Measurements from ENCODE around the gene RPTOR.

RPTOR gene

DNA sequence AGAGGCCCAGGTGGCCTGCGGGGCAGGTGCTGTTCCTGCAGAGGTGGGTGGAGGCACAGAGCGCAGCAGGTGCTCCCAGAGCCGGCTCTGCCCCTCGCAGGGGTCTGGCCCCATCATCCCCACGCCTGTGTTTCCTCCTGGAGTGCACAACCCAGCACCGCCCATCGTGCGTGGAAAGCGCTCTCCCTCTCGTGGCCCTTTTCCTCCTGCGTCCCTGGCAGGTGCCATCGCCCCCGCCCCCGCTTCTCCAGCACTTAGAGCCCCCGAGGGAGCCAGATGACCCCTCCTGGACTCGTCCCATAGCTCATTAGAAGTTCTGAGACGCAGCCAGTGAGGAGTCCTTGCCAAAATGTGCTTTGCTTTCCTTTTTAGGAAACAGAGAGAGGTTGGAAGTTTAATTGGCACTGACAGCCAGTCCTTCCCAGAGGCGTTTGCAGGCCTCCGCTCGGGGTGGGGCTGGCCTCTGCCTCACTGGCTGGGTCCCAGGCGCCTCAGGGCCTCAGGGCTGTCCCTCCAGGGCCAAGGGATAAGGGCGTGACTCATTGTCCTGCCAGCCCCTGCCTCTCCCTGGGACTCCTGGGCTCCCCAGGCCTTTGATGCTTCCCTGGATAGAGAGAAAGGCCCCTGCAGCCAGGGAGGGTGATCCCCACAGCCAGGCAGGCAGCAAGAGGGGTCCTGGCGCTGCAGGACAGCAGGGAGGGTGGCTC, 414.8 kb downstream of the RPTOR start:
- peak; percentile 75 for DNase-seq (ENCODE audit: low read depth, low spot score)

- no peak for DNase-seq (ENCODE audit: low read depth, low spot score)
Observed at GRCh38 chr17:80960037-80960796, 415.6 kb downstream of the RPTOR start.

- no peak for DNase-seq (ENCODE audit: low read depth, low spot score)
Observed at GRCh38 chr17:80960797-80961452, 416.3 kb downstream of the RPTOR start.

DNA sequence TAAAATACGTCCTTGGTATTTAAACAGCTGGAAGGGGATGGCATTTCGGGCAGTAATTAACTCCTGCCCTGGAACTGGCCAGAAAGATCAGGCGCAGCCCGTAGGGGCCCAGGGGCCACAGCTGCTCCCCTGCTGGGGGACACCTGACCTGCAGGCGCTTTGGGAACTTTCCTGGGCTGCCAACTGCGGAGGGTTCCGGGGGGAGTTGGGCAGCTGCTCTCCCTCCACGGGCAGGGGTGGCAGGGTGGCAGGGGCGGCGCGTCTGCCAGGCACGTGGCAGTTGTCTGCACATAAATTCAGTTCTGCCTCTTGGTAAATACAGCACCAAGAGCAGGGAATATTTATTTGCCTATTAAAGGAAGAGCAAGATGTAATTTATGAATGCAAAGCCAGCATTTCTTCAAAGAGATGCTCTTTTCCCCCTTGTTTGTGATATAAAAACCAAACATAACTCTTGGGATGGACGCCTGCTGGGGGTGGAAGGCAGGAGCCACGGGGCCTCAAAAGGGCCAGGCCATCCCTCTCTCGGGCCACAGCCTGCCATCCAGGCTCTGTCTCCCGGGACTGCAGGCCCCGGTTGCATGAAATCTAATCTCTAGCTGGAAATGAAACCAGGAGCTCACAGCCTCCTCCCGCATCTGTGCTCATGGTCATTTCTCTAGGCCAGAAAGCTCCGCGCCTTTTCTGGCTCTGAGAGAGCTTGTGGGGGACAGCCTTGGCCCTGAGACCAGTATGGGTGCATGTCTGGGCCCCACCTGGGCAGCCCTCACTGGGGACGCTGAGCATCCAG, 417.1 kb downstream of the RPTOR start:
- no peak for DNase-seq (ENCODE audit: low read depth, low spot score)

- DNase-seq (ENCODE audit: low read depth, low spot score), result no peak
Observed at GRCh38 chr17:80962356-80963329, 418.0 kb downstream of the RPTOR start.

GRCh38 chr17:80963812-80964543, 419.3 kb downstream of the RPTOR start:
- DNase-seq (ENCODE audit: low read depth, low spot score), result peak; percentile 69

DNA sequence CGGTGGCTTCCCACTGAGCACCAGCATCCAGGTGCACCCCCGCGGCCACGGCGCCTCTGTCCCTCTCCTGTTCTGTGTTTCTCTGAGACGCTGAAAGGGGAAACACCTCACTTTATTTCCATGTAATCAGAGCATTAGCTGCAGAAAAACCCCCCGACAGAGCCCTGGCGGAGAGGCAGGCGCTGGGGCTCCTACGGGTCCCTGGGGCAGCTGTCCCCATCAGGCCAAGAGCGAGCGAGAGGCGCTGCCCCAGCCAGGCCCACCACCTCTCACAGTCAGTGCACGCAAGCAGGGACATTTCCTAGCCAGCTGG, 419.9 kb downstream of the RPTOR start:
- DNase-seq (ENCODE audit: low read depth, low spot score), result no peak

DNA sequence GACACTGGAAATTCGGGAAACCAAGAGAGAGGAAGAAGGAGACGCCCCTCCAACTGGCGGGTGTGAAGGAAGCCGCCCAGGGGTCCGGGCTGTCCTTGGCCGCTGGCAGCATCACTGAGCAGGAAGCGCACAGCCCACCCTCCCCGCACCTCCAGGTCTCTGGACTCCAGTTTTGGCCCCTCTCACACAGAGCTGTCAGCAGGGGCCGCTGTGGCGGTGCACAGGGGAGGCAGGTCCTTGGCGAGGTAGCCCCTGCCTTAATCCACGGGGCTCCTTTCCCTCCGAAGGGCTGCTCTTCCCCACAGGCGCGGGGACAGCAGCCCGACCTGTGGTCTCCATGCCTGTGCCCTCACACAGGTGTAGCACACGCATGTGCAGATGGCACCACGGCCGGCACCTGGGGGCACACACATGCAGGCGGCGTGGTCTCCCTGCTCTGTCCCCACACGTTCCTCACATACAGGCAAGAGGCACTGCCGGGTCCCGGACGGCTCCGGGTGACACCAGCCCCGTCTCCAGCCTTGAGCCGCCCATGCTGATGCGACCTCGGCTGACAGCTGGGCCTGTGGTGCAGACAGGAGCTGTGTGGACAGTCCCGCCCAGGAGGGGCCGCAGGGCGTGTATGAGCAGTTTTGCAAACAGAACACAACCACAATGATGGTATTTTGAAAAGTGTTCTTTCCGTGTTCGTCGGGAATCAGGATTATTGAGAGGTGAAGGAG, 420.4 kb downstream of the RPTOR start:
- peak; percentile 49 for DNase-seq (ENCODE audit: low read depth, low spot score)

- no peak for DNase-seq (ENCODE audit: low read depth, low spot score)
Observed at GRCh38 chr17:80965606-80966005, 421.0 kb downstream of the RPTOR start.

GRCh38 chr17:80967404-80967872, 422.8 kb downstream of the RPTOR start:
- DNase-seq (ENCODE audit: low read depth, low spot score), result no peak

GRCh38 chr17:80968602-80969029, 424.0 kb downstream of the RPTOR start:
- no peak for DNase-seq (ENCODE audit: low read depth, low spot score)

DNA sequence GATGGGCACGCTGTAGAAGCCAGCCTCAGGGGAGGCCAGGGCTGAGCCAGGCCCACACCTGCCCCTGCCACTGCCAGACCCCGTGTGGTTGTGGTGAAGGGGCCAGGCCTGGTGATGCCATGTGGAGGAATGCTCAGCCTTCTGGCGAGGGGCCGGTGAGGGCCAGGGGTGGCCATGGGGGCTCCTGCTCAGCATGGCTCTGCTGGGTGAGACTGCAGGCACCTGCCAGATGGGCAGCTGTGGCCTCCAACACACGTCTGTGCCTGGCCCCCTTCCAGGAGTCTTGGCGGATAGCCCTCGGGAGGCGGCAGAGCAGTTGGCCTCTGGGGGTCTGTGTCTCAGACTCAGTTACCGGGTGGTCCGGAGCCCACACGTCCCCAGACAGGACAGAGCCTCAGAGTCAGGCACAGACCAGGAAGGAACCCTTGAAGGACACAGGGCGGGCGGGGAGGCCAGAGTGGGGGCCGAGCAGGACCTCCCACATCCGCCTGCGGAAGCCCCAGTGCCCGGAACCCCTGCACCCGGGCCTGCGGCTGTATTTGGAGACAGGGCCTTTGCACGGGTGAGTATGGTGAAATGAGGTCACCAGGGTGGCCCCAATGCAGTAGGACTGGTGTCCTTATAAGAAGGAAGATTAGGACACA, 424.5 kb downstream of the RPTOR start:
- DNase-seq (ENCODE audit: low read depth, low spot score), result no peak

DNA sequence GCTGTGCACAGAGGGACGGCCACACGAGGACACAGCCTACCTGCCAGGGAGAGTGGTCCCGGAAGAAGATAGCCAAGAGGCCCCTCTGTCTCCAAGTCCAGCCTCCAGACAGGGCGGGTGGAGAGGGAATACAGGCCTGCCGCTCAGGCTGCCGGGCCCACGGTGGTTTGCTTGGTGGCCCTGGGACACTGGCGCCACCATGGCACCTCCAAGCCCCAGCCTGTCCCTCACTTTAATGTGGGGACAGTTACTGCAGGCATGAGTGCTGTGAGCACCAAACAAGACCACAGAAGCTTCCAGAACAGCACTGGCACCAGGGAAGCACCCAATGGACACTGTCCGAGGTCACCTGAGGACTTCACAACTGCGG, 425.0 kb downstream of the RPTOR start:
- DNase-seq (ENCODE audit: low read depth, low spot score), result no peak

DNA sequence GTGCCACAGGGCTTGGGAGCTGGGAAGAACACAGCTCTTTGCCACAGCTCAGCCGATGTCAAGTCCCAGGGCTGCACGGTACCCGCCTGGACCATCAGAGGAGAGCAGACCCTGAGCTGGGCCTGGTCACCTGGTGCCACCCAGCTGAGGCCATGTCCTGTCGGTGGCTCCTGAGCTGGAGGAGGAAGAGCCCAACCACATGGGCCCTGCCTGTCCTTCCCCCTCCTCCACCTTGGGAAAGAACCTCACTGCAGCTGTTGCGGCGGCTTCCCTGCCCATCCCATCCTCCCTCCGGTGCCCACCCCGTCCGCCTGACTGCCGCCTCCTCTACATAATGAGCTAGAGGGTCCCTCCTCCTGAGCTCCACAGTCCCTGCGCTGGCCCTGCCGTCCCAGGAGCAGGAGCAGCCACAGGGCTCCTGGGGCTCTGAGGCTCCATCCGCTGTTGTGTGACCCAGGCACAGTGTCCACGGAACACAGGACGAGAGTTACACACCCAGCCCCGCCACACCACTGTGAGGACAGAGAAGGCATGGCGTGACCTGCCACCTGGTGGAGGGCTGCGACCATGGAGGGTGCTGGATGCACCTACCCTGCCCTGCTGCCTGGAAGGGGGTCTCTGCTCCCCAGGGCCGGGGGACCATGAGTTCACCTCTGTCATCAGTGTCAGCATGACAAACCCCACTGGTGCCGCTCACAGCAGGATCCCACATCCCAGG, 425.6 kb downstream of the RPTOR start:
- DNase-seq (ENCODE audit: low read depth, low spot score), result peak; percentile 34

- DNase-seq (ENCODE audit: low read depth, low spot score), result no peak
Observed at GRCh38 chr17:80970762-80971703, 426.4 kb downstream of the RPTOR start.

DNA sequence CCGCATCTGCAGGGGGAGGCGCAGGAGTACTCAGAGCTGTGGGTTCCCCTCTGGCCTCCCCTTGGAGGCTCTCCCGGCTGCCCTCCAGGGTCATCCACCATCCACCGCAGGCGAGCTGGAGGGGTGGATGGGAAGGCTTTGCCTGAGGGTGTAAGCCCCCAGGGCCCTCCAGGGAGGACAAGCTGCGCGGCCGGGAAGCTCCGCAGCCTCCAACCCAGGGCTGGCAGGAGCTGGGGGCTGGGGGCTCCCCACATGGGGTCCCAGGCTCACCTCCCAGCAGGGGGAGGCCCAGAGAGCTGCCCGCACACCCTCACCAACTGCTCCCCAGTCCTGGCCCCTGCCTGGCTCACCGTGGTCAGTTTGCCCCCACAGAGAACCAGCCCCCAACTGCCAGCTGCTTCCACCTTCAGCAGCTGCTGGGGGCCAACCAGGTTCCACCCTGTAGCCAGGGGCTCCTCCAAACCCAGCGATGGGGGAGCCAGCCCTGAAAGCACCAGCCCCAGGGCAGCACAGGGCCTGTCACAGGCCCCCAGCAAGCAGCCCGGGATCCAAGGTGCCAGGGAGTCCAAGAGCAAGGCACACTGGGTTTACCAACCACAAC, 427.2 kb downstream of the RPTOR start:
- DNase-seq (ENCODE audit: low read depth, low spot score), result no peak

- DNase-seq (ENCODE audit: low read depth, low spot score), result no peak
Observed at GRCh38 chr17:80976701-80977100, 432.1 kb downstream of the RPTOR start.
